HEK293T (cell line): ENCODE data around the gene TGFBR3L.

ENCODE experiments used
- CTCF ChIA-PET: fragments of 350-600 bp; formaldehyde crosslinking; extraction: SDS; loops from one replicate; lab custom pipeline; 2021; ENCODE audit warnings: antibody characterized with exemption, inconsistent platforms; lab: Yijun Ruan, JAX
- POLR2A ChIA-PET: fragments of 350-600 bp; formaldehyde crosslinking; extraction: SDS; loops from one replicate; lab custom pipeline; 2020; ENCODE audit warnings: antibody characterized with exemption, inconsistent platforms; lab: Yijun Ruan, JAX
- DNase-seq: peaks from one replicate; pipeline ENCODE4 v3.0.0; 2012; ENCODE audit warnings: mixed read lengths; ENCODE audit errors: extremely low spot score
- ARNT ChIP-seq: fragments of 450-650 bp; IDR thresholded peaks from 2 replicates; pipeline ENCODE4 v1.6.1; 2017; ENCODE audit warnings: mild to moderate bottlenecking
- BHLHE40 ChIP-seq: fragments of 450-650 bp; IDR thresholded peaks from 2 replicates; pipeline ENCODE4 v1.6.1; 2016; ENCODE audit warnings: mild to moderate bottlenecking, moderate library complexity, borderline replicate concordance
- CTBP1 ChIP-seq: fragments of 450-650 bp; IDR thresholded peaks from 2 replicates; pipeline ENCODE4 v1.6.1; 2016; ENCODE audit warnings: borderline replicate concordance
- ELF4 ChIP-seq: fragments of 450-650 bp; IDR thresholded peaks from 2 replicates; pipeline ENCODE4 v1.6.1; 2017; ENCODE audit warnings: antibody characterized with exemption
- FOXA1 ChIP-seq: fragments of 450-650 bp; IDR thresholded peaks from 2 replicates; pipeline ENCODE4 v1.6.1; 2016; ENCODE audit warnings: mild to moderate bottlenecking
- FOXK2 ChIP-seq: fragments of 450-650 bp; IDR thresholded peaks from 2 replicates; pipeline ENCODE4 v1.6.1; 2016; ENCODE audit warnings: mild to moderate bottlenecking
- FOXM1 ChIP-seq: fragments of 450-650 bp; IDR thresholded peaks from 2 replicates; pipeline ENCODE4 v1.6.1; 2017; ENCODE audit warnings: mild to moderate bottlenecking, borderline replicate concordance
- HDGF ChIP-seq: fragments of 450-650 bp; IDR thresholded peaks from 2 replicates; pipeline ENCODE4 v1.6.1; 2017; ENCODE audit warnings: antibody characterized with exemption, borderline replicate concordance
- L3MBTL2 ChIP-seq: fragments of 450-650 bp; conservative IDR thresholded peaks from 2 replicates; pipeline ENCODE4 v1.6.1; 2016; ENCODE audit warnings: mild to moderate bottlenecking
- LEF1 ChIP-seq: fragments of 450-650 bp; IDR thresholded peaks from 2 replicates; pipeline ENCODE4 v1.6.1; 2017; ENCODE audit warnings: mild to moderate bottlenecking, borderline replicate concordance
- NFRKB ChIP-seq: fragments of 450-650 bp; IDR thresholded peaks from 2 replicates; pipeline ENCODE4 v1.6.1; 2016; ENCODE audit warnings: mild to moderate bottlenecking, moderate library complexity
- PKNOX1 ChIP-seq: fragments of 450-650 bp; IDR thresholded peaks from 2 replicates; pipeline ENCODE4 v1.6.1; 2016
- SP1 ChIP-seq: fragments of 450-650 bp; IDR thresholded peaks from 2 replicates; pipeline ENCODE4 v1.6.1; 2017
- SUZ12 ChIP-seq: fragments of 450-650 bp; IDR thresholded peaks from 2 replicates; pipeline ENCODE4 v1.6.1; 2016; ENCODE audit warnings: mild to moderate bottlenecking
- TARDBP ChIP-seq: fragments of 450-650 bp; IDR thresholded peaks from 2 replicates; pipeline ENCODE4 v1.6.1; 2016
- ZNF384 ChIP-seq: fragments of 450-650 bp; IDR thresholded peaks from 2 replicates; pipeline ENCODE4 v1.6.1; 2016

TGFBR3L gene

GRCh38 chr19:7940841-7941240 is 26.2 kb downstream of the TGFBR3L start:
- ChIA-PET CTCF (interaction anchor here (1.2 to 1.3 kb wide), 2 partner anchors 12 kb away, joined by 3 to 4 read pairs; no protein-coding TSS in a partner anchor), POLR2A (no interaction called here)
- no peak for DNase-seq
- TF ChIP-seq SUZ12 = no peak
- TF ChIP-seq CTBP1 = no peak
- TF ChIP-seq FOXA1 = no peak
- TF ChIP-seq ELF4 = no peak
- no peak for TF ChIP-seq NFRKB
- no peak for TF ChIP-seq BHLHE40
- no peak for TF ChIP-seq FOXM1

GRCh38 chr19:7941895-7942596 is 27.4 kb downstream of the TGFBR3L start:
- CTCF ChIA-PET = interaction anchor here (1.2 kb wide), 1 partner anchor 13 kb away, joined by 4 read pairs; no protein-coding TSS in a partner anchor
- DNase-seq = no peak
- no peak for TF ChIP-seq BHLHE40
- POLR2A ChIA-PET = no interaction called here

GRCh38 chr19:7942981-7943443 is 28.4 kb downstream of the TGFBR3L start:
- POLR2A ChIA-PET = interaction anchor here (0.5 to 2.5 kb wide), 22 partner anchors 8 to 470 kb away, joined by 3 to 32 read pairs (median 4); partner anchors contain the start of genes ELAVL1, MAP2K7, MARCHF2 and SNAPC2
- CTCF ChIA-PET = interaction anchor here (0.6 to 2.8 kb wide), 4 partner anchors 14 to 74 kb away, joined by 3 to 29 read pairs (median 6); no protein-coding TSS in a partner anchor
- no peak for DNase-seq
- TF ChIP-seq ARNT (no peak), LEF1 (no peak), NFRKB (no peak), BHLHE40 (no peak), L3MBTL2 (no peak), FOXK2 (no peak), FOXA1 (no peak), SP1 (no peak), ELF4 (no peak), TARDBP (no peak), SUZ12 (no peak)

- TF ChIP-seq ELF4 = peak; percentile 77
- TF ChIP-seq FOXM1 = no peak
- no peak for TF ChIP-seq LEF1
- TF ChIP-seq SP1 = no peak
- TF ChIP-seq HDGF = 0 out of 2 replicates have a peak, but pooled peaks have one; percentile 41
- TF ChIP-seq NFRKB = peak; percentile 79
- TF ChIP-seq PKNOX1 = peak; percentile 93
- TF ChIP-seq L3MBTL2 = peak; percentile 96
- no peak for TF ChIP-seq ARNT
- no peak for TF ChIP-seq FOXK2
- no peak for TF ChIP-seq TARDBP
- TF ChIP-seq SUZ12 = no peak
- TF ChIP-seq BHLHE40 = no peak
- no peak for TF ChIP-seq ZNF384
- TF ChIP-seq CTBP1 = no peak; the same call in 1 of the 2 replicates
- DNase-seq = peak; percentile 96
- ChIA-PET POLR2A (interaction anchor here (0.5 to 2.5 kb wide), 30 partner anchors 8 to 469 kb away, joined by 3 to 32 read pairs (median 4); partner anchors contain the start of genes CTXN1, ELAVL1, LRRC8E and MAP2K7), CTCF (interaction anchor here (0.6 to 2.8 kb wide), 9 partner anchors 11 to 141 kb away, joined by 3 to 29 read pairs (median 4); no protein-coding TSS in a partner anchor)
Measured at GRCh38 chr19:7943444-7944176, 29.0 kb downstream of the TGFBR3L start, which contains the start of gene TIMM44. TSS of gene TIMM44 (minus strand) at chr19:7943666. CDS start at chr19:7943651, 15 bp downstream.

- peak; percentile 77 for DNase-seq
- POLR2A ChIA-PET = interaction anchor here (0.6 to 2.5 kb wide), 24 partner anchors 8 to 377 kb away, joined by 3 to 32 read pairs (median 4); partner anchors contain the start of genes CTXN1, ELAVL1, LRRC8E and MAP2K7
- TF ChIP-seq BHLHE40 (no peak), FOXK2 (no peak), ARNT (no peak), L3MBTL2 (peak; percentile 62), SP1 (no peak), ZNF384 (peak; percentile 74), FOXA1 (no peak), ELF4 (no peak), LEF1 (no peak)
- CTCF ChIA-PET = interaction anchor here (0.6 to 2.8 kb wide), 11 partner anchors 11 to 177 kb away, joined by 3 to 29 read pairs (median 5); no protein-coding TSS in a partner anchor
Measured at GRCh38 chr19:7944177-7944761, 29.6 kb downstream of the TGFBR3L start.

- CTCF ChIA-PET = no interaction called here
- TF ChIP-seq LEF1 (no peak), FOXM1 (no peak), ZNF384 (no peak), FOXK2 (no peak), BHLHE40 (no peak), NFRKB (no peak), ELF4 (no peak), HDGF (no peak), SP1 (no peak), SUZ12 (no peak), CTBP1 (no peak), PKNOX1 (no peak), ARNT (no peak), L3MBTL2 (no peak), FOXA1 (no peak), TARDBP (no peak)
- POLR2A ChIA-PET = no interaction called here
- no peak for DNase-seq
Measured at GRCh38 chr19:7947939-7948338, 33.3 kb downstream of the TGFBR3L start.
